Measurements from ENCODE around the gene GRID1. TPM values are rescaled to one million over a fixed set of nuclear protein-coding genes. Genes with fewer than 3 reads are reported as not detected.
A peak's percentile ranks its signal among the peaks of the same experiment; 100 is the strongest.
"Not testable (repeated sequence)": the region's sequence is repeated elsewhere in the genome, so short reads cannot be mapped to it uniquely, and the experiment has no call there.

The GRID1 gene
- total RNA-seq, 2 donors from 2014 or later, result 0.31 to 1.0 TPM

DNA sequence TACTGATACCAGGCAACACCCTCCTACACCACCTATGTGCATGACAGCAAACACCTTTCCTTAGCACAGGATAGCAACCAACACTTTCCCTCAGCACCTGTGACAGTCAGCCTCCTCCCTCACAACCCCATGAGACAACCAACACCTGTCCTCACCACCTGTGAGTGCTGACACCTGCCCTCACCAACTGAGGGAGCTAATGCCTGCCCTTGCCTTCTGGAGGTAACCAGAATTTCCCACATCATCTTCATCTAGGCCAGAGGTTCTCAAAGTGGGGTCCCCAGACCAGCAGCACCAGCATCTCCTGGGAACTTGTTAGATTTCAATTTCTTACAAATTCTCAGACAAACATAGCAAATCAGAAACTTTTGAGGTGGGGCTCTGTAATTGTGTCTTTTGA is 112.5 kb downstream of the GRID1 start:
- intact Hi-C loops (cut with DNase I, micrococcal nuclease), result no loop called here
- DNase-seq (peak in 1 of 2 donors; percentile 1), ATAC-seq (no peak)

DNA sequence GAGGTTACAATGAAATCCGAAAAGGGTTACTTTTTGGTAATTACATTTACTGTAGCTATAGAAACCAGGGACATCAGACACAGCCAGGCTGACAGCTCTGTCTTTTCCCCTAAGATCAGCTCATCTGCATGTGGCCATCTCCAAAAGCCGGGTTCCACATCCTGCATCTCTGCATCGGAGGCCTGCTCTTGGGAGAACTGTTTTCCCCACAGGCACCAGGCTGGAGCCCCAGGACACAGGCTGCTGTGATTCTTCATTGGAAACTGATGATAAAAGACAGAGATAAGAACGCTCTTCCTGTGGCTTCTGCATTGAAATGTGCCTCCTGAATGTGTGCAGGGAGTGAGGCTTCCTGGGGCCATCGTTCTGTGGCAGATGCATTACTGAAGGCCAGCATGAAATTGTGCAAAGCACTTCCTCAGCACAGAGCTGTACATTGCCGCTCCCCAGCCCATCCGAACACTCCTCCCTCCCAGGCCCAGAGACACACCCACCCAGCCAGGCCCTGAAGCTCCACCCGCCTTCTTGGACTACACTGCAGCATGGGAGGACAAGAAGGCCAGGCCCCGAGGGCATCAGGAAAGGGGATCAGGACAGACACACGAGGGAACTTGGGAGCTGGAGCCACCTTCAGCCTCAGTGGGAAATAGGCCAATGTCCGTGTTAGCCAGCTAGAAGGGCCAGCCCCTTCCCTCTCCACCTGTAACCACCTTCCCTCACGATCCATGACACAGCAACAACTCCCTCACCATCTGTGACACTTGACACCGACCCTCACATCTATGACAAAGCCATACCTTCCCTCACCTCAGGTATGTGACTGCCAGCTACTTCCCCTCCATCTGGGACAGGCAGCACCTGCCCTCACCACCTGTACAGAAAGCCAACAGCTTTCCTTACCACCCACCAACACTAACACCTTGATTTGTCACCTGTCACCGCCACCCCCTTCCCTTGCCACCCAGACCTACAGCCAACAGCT is 113.2 kb downstream of the GRID1 start:
- peak in 1 of 2 donors; percentile 17 for DNase-seq
- peak; percentile 53 for ATAC-seq
- intact Hi-C loops (cut with DNase I, micrococcal nuclease), result no loop called here

DNA sequence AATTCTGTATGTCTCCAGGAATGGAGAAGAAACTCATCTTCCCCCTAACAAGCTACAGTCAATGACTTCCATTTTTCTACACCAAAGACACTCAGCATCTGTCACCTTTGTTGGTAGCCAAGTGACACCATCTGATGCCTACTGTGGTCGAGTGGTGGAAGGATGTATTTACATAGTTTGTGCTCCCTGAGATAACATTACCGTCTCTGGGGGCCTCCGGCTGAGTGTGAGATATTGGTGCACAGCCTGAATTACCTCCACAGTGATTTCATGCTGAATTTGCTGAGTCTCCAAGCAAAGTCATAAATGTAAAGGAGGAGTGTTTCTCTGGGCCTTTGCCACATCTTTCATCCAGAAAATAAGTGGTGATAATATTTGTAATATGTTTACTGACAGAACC is 114.0 kb downstream of the GRID1 start:
- DNase-seq (peak in 1 of 2 donors; percentile 5), ATAC-seq (no peak)
- intact Hi-C loops (cut with DNase I, micrococcal nuclease), result no loop called here

DNA sequence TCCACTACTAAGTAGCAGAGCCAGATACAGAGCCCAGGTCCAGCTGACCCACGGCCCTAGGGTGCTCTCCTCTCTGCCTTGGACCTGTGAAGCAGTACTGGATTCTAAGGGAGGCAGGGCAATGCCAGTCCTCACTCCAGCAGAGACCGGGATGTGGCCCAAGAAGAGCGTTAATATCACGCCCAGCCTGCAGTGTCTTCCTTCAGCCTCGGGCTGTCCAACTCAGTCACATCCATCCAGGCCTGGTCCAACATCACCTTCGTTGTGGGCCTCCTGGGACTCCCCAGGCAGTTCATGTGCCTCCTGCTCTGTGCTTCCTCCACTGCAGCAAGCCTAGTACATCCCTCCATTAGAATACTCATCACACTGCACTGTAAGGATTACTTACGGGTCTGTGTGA is 114.5 kb downstream of the GRID1 start:
- ATAC-seq (no peak), DNase-seq (peak in 1 of 2 donors; percentile 9)
- intact Hi-C loops (cut with DNase I, micrococcal nuclease), result no loop called here

DNA sequence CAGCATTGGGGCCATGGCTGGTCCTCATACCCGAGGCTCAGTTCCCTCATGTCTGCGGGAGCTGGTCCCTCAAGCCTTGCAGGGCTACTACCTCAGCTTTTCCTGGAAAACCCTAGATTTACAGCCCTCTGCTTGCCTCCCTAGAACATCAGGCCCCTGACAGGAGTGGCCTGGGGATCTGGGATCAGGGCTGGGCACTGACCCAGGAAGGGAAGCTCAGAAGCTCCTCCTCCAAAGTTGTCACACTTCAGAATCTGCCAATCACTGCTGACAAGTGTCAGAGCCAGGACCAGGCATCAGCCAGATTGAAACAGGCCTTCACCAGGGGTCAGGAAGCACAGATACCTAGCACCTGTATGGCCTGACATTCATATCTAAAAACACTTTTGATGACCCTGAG is 115.2 kb downstream of the GRID1 start:
- no peak for ATAC-seq
- intact Hi-C loops (cut with DNase I, micrococcal nuclease), result no loop called here
- DNase-seq, result peak in 1 of 2 donors; percentile 0

DNA sequence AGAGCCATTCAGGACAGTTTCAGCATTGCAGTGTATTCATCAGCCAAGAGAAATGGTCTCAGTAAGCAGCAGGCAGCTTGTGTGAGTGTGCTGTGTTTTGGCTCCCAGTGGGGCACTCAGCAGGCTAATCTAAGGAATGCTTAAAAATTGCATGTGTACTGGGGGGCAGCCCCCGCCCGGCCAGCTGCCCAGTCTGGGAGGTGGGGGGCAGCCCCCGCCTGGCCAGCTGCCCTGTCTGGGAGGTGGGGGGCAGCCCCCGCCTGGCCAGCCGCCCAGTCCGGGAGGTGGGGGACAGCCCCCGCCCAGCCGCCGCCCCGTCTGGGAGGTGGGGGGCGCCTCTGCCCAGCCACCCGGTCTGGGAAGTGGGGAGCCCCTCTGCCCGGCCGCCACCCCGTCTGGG is 116.2 kb downstream of the GRID1 start:
- ATAC-seq (no peak), DNase-seq (no peak)
- intact Hi-C loops (cut with DNase I, micrococcal nuclease), result no loop called here

DNA sequence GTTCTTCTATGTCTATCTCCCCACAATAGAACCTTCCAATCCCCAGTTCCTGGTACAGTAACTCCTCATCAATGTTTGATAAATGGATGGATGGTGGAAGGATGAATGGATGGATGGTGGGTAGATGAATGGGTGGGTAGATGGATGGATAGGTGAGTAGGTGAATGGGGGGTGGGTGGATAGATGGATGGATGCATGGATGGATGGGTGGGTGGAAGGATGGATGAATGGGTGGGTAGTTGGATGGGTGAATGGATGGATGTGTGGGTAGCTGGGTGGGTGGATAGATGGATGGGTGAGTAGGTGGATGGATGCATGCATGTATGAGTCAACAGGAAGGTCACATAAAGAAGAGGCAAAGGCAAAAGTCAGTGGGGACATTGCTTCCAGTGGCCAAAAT is 116.8 kb downstream of the GRID1 start:
- DNase-seq (no peak), ATAC-seq (no peak)
- intact Hi-C loops (cut with DNase I, micrococcal nuclease), result no loop called here

DNA sequence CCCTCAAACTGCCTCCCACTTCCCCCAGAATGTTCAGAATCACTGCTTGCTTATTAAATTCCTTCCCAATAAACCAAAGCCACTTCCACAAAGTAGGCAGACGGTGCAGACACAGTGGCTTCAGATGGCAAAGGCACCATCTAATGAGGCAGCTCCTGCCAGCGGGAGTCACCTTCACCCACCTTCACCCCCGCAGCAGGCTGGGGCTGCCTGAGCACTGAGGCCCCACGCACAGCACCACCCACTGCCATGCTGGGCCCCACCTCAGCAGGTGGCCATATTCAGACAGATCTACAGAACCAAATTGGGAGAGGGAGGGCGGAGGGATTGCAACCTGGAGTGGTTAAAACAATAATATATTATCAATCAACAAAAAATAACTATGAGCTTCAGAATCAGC is 118.5 kb downstream of the GRID1 start:
- intact Hi-C loops (cut with DNase I, micrococcal nuclease), result no loop called here
- ATAC-seq, result no peak
- DNase-seq, result no peak

DNA sequence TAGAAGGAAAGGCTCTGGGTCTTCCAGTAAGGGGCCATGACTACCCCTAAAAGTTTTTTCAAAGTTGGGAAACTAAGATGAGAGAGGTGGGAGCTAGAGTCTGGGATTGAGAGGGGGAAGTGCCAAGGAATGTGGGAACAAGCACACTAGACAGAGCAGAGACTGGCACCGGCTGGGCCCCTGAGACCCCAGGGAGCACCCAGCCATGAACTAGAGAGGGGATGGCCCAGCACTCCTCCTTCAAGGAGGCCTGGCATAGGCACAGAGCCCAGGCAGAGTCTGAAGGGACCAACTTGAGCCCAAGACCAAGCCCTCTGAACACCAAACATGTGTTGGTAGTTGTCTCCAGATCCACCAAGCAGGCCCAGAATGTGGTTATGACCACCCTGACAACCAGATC is 119.0 kb downstream of the GRID1 start:
- DNase-seq (no peak), ATAC-seq (no peak)
- intact Hi-C loops (cut with DNase I, micrococcal nuclease), result no loop called here

DNA sequence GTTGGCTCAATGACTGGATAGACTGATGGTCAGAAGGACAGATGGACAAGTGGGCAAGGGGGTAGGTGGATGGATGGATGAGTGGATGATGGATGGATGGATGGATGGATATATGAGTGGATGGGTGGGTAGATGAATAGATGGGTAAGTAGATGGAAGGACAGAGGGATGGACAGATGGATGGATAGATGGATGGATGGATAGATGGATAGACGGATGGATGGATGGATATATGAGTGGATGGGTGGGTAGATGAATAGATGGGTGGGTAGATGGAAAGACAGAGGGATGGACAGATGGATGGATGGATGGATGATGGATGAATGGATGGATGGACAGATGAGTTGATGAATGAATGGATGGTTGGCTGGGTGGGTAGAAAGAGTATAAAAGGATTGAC is 119.5 kb downstream of the GRID1 start:
- intact Hi-C loops (cut with DNase I, micrococcal nuclease), result no loop called here
- ATAC-seq, result no peak
- no peak for DNase-seq

DNA sequence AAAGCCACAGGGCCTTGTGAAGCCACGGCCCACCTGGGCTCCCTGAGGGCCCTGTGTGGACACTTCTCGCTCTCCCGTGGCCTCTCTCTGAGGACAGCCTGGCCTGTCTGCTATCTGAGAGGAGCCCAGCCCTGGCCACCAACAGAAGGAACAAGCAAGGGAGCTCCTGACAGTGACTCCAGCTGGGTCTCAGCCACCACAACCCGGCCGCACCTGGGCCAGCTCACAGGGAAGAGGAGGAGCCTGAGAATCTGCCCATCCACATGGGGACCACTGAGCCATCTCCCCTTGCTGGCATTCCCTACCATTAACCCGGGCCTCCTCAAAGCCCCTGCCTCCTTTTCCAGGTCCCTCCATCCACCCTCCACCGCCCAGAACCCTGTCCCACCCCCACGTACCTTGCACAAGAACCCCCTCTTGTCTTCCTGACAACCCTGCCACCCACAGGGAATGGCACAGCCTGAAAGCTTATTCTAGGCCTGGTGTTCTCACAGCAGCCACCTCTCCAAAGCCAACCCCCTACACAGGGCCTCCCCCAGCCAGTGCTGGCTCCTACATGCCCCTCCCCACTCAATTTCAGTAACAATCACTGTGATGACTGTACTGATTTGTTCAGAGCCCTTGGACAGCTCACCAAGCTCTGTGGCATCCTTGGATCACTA is 120.2 kb downstream of the GRID1 start:
- intact Hi-C loops (cut with DNase I, micrococcal nuclease), result no loop called here
- ATAC-seq, result no peak
- DNase-seq, result no peak

DNA sequence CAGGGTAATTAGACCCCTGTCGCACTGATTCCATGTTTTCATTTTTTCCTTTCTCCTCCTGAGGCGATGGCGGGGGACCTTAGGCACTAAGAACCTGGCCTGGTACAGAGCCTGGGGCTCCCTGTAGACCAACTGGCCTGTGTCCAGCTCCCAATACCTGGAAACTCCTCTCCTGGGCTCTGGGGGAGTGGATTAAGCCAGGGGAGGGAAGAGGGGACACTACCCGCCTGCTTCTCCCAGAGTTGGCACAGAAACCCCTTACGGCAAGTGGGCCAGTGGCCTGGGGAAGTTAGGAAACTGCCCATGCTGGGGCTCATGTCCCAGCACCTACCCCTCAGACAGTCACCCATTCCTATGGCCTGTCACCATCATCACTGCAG is 121.6 kb downstream of the GRID1 start:
- intact Hi-C loops (cut with DNase I, micrococcal nuclease), result no loop called here

DNA sequence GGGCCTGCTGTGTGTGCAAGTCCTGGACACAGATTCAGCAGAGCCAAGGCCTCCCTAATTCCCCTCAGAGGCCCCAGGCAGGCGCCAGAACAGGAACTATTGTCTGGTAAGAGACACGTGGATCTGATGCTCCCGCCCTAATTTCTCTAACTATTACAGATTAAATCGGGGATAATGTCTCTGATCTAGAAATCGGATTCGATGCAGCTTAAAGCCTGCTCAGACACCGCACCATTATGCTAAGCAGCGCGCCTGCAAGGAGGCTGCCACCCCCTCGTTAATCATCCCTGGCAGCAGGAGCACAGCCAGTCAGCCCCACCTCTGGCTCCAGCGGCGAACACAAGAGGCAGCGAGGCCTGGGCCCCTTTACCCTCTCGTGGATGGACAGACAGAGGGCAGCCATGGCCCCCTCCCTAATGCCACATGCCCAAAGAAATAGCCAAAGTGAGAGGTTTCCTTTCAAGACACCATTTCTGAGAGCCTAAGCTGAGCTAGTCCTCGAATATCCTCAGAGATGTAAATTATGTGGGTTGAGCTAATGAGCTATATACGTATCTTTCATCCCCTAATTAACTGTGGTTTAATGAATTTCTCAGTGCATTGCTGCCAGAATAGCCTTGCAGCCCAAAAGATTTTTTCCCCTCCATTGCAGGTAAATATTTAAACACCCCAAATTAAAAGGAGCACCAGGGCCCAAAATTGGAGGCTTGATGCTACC is 122.1 kb downstream of the GRID1 start:
- DNase-seq (no peak), ATAC-seq (no peak)
- intact Hi-C loops (cut with DNase I, micrococcal nuclease), result no loop called here

More for the DNA sequence above, 121.6 kb downstream of the GRID1 start:
- ATAC-seq (no peak), DNase-seq (no peak)

DNA sequence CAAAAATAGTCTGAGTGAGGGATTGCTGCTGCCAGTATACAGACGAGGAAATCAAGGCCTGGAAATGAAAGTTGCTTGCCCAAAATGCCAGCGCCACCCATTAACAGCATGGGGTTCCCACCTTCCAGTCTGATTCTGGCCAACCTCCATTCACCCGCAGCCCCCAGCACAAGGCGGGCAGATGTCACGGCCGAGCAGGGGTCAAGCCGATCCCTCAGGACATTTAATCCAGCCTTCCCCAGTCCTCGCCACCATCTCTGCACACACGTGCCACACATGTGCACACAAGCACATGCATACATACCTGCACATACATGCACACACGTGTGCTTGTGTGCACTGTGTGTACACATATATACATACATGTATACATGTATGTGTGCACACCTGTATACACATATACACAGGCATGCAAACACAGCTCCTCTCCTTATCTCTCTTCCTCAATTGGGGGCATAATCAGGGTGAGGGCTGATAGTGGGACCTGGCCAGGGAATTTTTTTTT is 122.9 kb downstream of the GRID1 start:
- ATAC-seq, result no peak
- no peak for DNase-seq

DNA sequence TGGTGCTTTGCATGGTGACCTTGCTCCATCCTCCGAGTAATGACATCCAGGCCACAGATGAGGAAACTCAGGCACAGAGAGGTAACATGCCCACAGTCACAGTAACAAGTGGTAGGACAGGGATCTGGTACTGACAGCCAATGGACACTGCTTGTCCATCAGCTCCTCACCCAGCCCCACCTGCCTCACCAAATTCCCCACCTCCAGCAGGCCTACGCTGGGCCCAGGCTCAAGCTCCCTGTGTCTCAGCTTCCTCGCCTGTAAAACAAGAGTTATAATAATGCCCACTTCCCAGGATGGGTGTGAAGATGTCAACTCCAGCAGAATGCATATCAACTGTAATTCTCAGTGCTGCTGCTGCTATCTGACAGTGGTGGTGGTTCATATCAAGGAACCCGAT is 123.8 kb downstream of the GRID1 start:
- DNase-seq (no peak), ATAC-seq (no peak)
- intact Hi-C loops (cut with DNase I, micrococcal nuclease), result no loop called here

More for the DNA sequence above, 122.9 kb downstream of the GRID1 start:
- intact Hi-C loops (cut with DNase I, micrococcal nuclease), result no loop called here

DNA sequence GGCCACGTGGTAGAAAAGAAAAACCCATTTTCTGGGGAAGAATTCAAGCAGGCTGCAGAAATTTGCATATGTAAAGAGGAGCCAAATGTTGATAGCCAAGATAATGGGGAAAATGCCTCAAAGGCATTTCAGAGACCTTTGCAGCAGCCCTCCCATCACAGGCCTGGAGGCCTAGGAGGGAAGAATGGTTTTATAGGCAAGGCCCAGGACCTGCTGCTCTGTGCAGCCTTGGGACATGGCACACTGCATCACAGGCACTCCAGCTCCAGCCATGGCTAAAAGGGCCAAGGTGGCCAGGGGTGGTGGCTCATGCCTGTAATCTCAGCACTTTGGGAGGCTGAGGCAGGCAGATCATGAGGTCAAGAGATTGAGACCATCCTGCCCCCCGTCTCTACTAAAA is 128.5 kb downstream of the GRID1 start:
- intact Hi-C loops (cut with DNase I, micrococcal nuclease); ATAC-seq; DNase-seq: not testable (repeated sequence)

DNA sequence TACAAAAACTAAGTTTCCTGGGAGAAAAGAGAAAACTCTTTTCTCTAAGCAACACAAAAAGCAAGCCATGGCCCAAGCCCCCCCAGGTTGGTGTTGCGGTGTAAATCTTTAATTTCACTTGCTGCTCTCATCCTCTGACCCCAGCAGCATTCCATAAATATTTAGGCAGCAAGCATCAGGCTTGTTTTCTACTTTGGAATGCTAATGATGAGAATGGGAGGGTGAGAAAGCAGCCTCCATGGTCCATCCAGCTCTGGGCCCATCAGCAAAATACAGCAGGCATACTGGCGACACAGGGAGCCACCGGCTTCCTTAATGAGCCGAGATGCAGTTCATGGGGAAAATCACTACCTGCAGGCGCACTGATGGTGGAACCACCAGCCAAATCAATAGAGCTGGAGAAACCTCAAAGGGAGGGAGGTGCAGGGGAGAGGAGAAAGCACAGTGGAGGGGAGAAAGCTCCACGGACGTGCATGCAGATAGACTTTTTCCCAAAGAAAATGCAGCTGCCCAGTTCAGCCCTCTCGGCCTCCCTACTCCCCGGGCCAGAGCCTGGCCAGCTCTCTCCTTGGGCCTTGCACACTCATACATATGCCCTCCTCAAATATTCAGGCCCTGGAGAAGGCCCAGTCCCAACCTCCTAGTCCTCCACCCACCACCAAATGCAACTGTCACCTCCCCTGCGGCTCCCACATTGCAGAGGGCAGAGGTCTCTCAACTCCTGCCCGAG is 131.9 kb downstream of the GRID1 start:
- ATAC-seq (no peak), DNase-seq (no peak)
- intact Hi-C loops (cut with DNase I, micrococcal nuclease), result no loop called here

DNA sequence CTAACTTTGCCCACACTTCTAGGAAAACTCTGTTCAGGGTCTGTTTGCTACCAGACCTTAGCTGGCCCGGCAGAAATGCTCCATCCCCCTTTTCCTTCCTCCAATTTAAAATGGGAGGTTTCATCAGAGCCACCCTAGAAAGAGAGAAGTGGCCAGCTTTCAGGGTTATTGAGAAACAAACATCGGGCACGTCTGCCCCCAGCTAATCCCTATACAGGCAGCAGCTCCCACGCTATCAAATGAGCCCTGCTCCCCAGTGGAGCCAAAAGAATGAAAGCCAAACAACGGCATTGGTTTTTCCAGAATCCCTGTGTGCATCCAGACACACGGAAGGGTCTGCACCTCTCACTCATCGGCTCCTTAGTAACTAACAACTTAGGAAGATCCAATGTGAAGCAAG is 132.5 kb downstream of the GRID1 start:
- DNase-seq, result no peak
- intact Hi-C loops (cut with DNase I, micrococcal nuclease), result no loop called here
- ATAC-seq, result no peak

DNA sequence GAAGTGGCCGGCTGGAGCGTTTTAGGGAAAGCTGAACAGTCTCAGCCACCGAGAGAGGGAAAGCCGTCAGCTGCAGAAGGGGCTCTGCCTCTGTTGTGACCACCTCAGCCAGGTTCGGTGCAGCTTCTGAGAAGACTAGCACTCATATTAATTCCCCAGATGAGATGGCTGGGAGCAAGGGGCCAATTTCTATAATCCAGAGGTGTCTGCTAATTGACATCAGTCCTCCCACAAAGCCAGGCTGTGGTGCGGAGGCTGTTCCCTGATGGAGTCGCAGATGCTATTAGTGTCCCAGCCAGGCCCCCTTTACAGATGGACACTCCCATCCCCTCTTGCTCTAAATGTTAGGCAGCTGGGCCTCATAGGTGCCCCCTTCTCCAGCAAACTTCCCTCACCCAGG is 133.5 kb downstream of the GRID1 start:
- intact Hi-C loops (cut with DNase I, micrococcal nuclease), result no loop called here
- no peak for ATAC-seq

More for the DNA sequence above, 133.5 kb downstream of the GRID1 start:
- no peak for DNase-seq
